ENCODE data around the gene PATL1.
A peak's percentile ranks its signal among the peaks of the same experiment; 100 is the strongest.

Gene PATL1

DNA sequence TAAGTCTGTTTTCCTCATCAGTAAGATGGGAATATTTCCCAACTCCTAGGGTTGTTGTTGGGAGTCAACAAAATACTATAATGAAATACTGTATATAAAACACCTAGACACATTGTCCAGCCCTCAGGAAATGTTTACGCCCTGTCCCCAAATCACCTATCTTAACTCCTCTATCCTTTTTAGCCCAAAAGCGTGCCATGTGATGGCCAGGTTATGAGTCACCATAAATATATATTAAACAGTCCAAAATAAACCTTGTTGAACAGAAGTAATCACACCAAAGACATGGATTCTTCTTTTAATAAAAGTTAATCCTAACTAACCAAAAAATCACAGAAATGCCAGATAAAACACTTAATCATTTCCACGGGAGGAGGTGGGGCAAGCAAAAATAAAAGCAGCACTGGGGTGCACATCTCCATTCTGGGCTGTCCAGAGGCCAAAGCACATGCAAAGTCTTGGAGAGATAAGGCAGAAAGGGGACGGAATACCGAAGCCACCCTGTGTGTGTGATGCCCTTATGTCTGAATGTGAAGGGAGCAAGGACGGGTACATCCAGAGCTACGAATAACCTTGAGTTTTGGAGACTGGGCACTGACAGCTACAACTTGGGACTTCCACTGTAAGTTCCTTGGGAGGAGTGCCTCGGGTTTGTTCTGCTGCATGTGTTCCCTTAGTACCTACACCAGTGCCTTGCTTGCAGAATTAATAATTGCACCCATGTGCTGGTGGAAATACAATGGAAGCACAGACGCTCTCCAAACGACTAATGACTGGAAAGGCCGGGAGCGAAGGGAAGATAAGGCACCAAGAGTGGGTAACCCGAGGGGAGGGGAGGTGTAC lies 54.3 kb downstream of the PATL1 start:
- H3K27ac ChIP-seq: peak overlapping the region; percentile 86 to 94
- DNase-seq (ENCODE audit: low spot score): no peak
- TF ChIP-seq, protein P1, sequence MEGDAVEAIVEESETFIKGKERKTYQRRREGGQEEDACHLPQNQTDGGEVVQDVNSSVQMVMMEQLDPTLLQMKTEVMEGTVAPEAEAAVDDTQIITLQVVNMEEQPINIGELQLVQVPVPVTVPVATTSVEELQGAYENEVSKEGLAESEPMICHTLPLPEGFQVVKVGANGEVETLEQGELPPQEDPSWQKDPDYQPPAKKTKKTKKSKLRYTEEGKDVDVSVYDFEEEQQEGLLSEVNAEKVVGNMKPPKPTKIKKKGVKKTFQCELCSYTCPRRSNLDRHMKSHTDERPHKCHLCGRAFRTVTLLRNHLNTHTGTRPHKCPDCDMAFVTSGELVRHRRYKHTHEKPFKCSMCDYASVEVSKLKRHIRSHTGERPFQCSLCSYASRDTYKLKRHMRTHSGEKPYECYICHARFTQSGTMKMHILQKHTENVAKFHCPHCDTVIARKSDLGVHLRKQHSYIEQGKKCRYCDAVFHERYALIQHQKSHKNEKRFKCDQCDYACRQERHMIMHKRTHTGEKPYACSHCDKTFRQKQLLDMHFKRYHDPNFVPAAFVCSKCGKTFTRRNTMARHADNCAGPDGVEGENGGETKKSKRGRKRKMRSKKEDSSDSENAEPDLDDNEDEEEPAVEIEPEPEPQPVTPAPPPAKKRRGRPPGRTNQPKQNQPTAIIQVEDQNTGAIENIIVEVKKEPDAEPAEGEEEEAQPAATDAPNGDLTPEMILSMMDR (IDR thresholded peaks at IDR 0.05): no peak

DNA sequence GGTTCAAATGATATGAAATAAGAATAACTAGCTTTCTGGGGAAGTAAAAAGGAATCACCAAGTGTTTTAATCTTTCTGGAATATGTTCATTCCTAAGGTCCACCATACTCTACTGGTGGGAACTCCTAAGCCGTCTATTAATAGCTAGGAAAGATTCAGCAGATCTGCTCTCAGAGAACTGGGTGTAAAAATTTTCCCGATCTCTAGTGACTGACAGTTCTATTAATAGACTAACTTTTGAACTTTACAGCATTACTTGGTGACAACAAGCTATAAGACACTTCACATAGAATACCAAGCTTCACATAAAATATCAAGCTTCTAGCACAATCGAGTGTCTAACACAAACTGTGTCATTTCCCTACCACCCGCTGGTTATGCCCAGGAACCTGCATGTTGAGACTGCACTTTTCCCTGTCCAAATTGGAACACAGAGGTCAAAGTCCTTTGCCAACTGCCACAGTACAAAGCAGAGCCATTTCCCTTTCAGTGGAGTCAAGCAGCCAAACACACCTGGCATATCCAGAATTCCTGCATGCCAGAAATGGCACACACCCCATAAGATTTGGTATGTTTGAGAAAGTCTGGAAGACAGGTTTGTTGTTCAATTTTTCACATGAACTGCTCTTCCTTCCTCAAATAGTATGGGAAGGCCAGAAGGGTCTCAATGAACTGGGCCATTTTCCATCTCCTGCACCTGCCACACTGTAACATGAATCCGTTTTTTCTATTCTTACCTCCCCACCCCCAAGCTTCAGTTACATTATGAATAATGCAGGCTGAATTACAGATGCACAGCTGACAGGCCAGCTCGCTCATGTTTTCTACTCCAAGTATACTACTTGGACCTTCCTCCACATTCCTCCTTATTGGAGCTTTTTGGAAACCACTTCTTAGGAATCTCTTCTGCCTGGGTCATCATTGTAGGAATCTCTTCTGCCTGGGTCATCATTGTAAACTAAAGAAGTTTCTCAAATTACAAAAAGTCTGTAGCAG lies 57.0 kb downstream of the PATL1 start:
- peak overlapping the region; percentile 13 for H3K4me3 ChIP-seq

More for the DNA sequence above, 54.3 kb downstream of the PATL1 start:
- peak overlapping the region; percentile 77 for H3K4me3 ChIP-seq

DNA sequence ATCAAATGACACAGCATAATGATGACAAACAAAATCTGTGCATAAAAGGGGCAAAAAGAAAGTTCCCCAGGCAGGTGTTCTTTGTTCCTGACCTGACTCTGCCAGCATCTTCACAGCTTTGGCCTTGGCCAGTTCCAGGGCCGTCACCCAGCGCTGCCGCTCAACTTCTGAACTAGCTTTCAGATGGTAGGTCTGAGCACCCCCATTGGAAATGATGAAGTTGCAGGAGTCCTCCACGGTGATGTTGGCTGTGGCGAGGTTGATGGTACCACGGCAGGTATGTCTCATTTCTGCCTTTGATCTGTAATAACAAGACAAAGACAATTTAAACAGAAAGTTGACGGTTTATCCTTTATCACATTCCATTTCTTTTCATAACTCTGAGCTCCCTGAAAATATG lies 58.5 kb downstream of the PATL1 start:
- TF ChIP-seq, protein P1 (IDR thresholded peaks at IDR 0.05): no peak
- H3K4me3 ChIP-seq: no peak overlapping the region
- DNase-seq (ENCODE audit: low spot score): no peak
- no peak overlapping the region for H3K27ac ChIP-seq

More for the DNA sequence above, 57.0 kb downstream of the PATL1 start:
- TF ChIP-seq, protein P1 (IDR thresholded peaks at IDR 0.05): no peak
- peak overlapping the region; percentile 23 to 39 for H3K27ac ChIP-seq
- no peak for DNase-seq (ENCODE audit: low spot score)

DNA sequence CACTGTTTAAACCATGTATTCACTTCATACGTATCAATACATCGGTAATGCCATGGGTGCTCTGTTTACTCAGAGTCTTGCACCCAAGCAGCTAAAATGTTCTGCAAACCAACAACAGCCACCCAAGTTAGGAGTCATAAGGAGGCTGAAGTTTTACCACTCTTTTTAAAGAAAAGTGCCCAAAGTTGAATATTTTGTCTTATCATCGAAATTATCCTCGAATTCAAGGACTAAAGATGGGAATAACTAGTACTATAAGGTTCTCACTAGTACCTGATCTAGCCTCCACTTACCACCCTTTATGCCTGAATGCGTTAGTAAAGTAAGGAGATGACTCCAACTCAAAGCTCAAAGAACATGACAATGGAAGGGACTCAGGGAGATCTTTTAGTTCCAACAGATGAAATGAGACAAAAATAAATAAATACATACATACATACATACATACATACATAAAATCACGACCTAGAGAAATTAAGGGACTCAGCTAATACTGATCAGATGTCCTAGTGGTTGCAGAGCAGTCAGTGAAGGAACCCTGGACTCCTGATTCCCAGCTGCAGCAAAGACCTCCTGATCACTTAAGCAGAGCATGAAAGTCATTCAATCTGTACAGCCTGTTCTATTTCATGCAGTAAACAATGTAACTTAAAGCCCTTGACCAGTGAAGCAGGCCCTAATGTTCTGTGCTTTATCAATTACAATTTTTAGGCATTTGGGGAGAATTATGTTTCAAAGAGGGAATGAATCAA lies 61.0 kb downstream of the PATL1 start:
- Histone ChIP-seq H3K4me3 (no peak overlapping the region), H3K27ac (no peak overlapping the region)
- DNase-seq (ENCODE audit: low spot score): no peak
- TF ChIP-seq, protein P1 (IDR thresholded peaks at IDR 0.05): no peak

DNA sequence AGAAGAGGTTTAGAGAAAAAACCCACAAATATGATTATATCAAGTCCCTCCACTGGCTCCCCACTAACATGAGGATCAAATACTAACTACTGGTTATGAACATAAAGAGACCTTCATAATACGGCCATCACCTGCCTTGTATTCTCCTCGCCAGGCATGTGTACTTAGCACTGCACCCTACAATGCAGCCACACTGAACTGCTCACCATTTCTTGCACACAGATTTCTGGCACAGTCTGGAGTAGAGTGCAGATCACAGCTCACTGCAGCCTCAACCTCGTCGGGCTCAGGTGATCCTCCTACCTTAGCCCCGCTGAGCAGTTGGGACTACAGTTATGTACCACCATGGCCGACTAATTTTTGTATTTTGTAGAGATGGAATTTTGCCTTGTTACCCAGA lies 66.4 kb downstream of the PATL1 start:
- Histone ChIP-seq H3K4me3 (no peak overlapping the region), H3K27ac (no peak overlapping the region)
- TF ChIP-seq, protein P1 (IDR thresholded peaks at IDR 0.05): no peak
- DNase-seq (ENCODE audit: low spot score): no peak

DNA sequence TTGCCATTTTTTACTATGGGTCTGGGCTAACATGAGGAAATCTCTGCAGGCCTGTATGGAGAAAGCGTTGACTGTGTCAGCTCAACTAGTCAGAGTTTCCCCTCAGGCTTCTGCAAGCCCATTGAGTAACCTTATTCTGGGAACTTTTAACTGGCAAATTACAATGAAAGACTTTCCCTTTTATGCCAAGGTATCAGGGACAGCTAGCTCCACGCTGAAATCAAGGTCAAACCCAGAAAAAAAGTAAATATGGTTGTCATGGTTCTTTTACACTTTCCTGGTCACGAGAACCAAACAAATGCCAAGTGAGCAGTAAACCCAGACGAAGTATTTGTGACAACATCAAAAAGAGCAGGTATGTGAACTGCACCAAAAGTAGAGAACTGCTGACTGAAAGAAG lies 67.0 kb downstream of the PATL1 start:
- TF ChIP-seq, protein P1 (IDR thresholded peaks at IDR 0.05): no peak
- no peak for DNase-seq (ENCODE audit: low spot score)
- H3K27ac ChIP-seq: no peak overlapping the region
- H3K4me3 ChIP-seq: no peak overlapping the region
